Vagina (tissue), 2 donors: ENCODE data around the gene VWA1.
"Not testable (repeated sequence)": the region's sequence is repeated elsewhere in the genome, so short reads cannot be mapped to it uniquely, and the experiment has no call there.

Experiments
- POLR2A ChIP-seq, 2 donors: fragments of 450-650 bp; IDR thresholded peaks; one replicate each; pipeline ENCODE4 v1.6.1; 2017; ENCODE audit warnings: antibody characterized with exemption in 2 of 2, mild to moderate bottlenecking in 2 of 2, moderate library complexity in 2 of 2
- POLR2AphosphoS5 ChIP-seq, 2 donors: sonication (generic); formaldehyde crosslinking; IDR thresholded peaks; one replicate each; pipeline ENCODE4 v1.9.0; 2017; ENCODE audit warnings: antibody characterized with exemption in 2 of 2, mild to moderate bottlenecking in 2 of 2, low read depth in 1 of 2; ENCODE audit not compliant: insufficient read depth in 1 of 2
- TF ChIP-seq, protein P1 (sequence below), 3 experiments: fragments of 450-650 bp in 2 of 3; fragments of 200-600 bp in 1 of 3; sonication (generic) in 1 of 3; IDR thresholded peaks; one replicate each; pipeline ENCODE4 v1.5.1; 2017 to 2019; ENCODE audit warnings: antibody characterized with exemption in 3 of 3, mild to moderate bottlenecking in 2 of 3, moderate library complexity in 2 of 3

DNA sequence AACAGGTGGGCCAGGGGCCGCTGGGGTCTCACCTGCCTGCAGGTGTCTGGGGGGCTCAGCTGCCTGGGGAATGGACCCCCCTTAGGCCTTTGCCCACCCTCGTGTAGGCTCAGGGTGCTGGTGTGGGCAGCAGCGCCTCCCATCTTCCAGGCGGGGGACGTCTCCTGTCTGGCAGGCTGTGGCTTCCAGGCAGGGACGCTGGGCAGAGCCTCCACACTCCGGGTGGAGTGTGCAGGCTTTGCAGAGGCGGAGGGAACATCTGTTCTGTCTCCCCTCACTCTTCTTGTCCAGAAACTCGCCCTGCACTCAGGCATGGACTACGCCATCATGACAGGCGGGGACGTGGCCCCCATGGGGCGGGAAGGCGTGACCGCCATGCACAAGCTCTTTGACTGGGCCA lies 20.4 kb downstream of the VWA1 start:
- TF ChIP-seq, protein P1, sequence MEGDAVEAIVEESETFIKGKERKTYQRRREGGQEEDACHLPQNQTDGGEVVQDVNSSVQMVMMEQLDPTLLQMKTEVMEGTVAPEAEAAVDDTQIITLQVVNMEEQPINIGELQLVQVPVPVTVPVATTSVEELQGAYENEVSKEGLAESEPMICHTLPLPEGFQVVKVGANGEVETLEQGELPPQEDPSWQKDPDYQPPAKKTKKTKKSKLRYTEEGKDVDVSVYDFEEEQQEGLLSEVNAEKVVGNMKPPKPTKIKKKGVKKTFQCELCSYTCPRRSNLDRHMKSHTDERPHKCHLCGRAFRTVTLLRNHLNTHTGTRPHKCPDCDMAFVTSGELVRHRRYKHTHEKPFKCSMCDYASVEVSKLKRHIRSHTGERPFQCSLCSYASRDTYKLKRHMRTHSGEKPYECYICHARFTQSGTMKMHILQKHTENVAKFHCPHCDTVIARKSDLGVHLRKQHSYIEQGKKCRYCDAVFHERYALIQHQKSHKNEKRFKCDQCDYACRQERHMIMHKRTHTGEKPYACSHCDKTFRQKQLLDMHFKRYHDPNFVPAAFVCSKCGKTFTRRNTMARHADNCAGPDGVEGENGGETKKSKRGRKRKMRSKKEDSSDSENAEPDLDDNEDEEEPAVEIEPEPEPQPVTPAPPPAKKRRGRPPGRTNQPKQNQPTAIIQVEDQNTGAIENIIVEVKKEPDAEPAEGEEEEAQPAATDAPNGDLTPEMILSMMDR (IDR thresholded peaks at IDR 0.05): not testable (repeated sequence)
- TF ChIP-seq POLR2AphosphoS5 (IDR thresholded peaks at IDR 0.05; ENCODE audit: insufficient read depth in 1 of 2, low read depth in 1 of 2); POLR2A (IDR thresholded peaks at IDR 0.05): not testable (repeated sequence)
